Left lung (tissue), 10 donors: ENCODE measurements around the gene PTPRT. TPM values are rescaled to one million over a fixed set of nuclear protein-coding genes. Genes with fewer than 3 reads are reported as not detected.

Experiments used
- ATAC-seq: fragments of 200-7000 bp; cut with Tn5 transposase; one replicate; pipeline ENCODE4 v1.9.1; 2020; ENCODE audit warnings: moderate library complexity
- DNase-seq, 4 donors: peaks; one replicate each; pipeline ENCODE4 v3.0.0-alpha.2; 2013 to 2020
- H3K27ac ChIP-seq, 2 donors: fragments of 200-600 bp; sonication (generic) in 1 of 2; one replicate each; pipeline versions ENCODE4 v1.5.0 to v1.8.0; 2020 to 2021
- H3K27me3 ChIP-seq, 2 donors: fragments of 200-600 bp; sonication (generic) in 1 of 2; one replicate each; pipeline versions ENCODE4 v1.5.0 to v1.8.0; 2020 to 2021
- H3K36me3 ChIP-seq, 2 donors: fragments of 200-600 bp; sonication (generic) in 1 of 2; one replicate each; pipeline versions ENCODE4 v1.5.0 to v1.8.0; 2020 to 2021
- H3K4me1 ChIP-seq, 2 donors: fragments of 200-600 bp; one replicate each; pipeline ENCODE4 v1.8.0; 2021
- H3K4me3 ChIP-seq, 2 donors: fragments of 200-600 bp; sonication (generic) in 1 of 2; one replicate each; pipeline versions ENCODE4 v1.5.0 to v1.8.0; 2020 to 2021; ENCODE audit warnings: mild to moderate bottlenecking in 1 of 2
- H3K9me3 ChIP-seq, 2 donors: fragments of 200-600 bp; sonication (generic) in 1 of 2; one replicate each; pipeline versions ENCODE4 v1.5.0 to v1.8.0; 2020 to 2021
- CTCF ChIP-seq, 2 donors: fragments of 200-600 bp; sonication (generic) in 1 of 2; IDR thresholded peaks; one replicate each; pipeline versions ENCODE4 v1.5.0 to v1.8.0; 2021; ENCODE audit warnings: antibody characterized with exemption in 2 of 2
- intact Hi-C, 2 donors: fragments of 100-400 bp; cut with DNase I; formaldehyde crosslinking; loops; one replicate each; pipeline versions ENCODE4 v1.11.2 to v1.14.2; 2022
- polyA plus RNA-seq, 6 donors: library from polyadenylated mRNA; unstranded; fragments of 120-200 nt; gene quantifications; one replicate each; pipeline ENCODE4 v1.2.1, GENCODE V29; 2013; ENCODE audit not compliant: insufficient read length in 6 of 6
- total RNA-seq, 2 donors: library from RNA; stranded (reverse); fragmentation: NEBNext Ultra II Directional; extraction: Animal tissue kit (Norgen Biotek cat#: 25700); gene quantifications; one replicate each; pipeline ENCODE4 v1.2.1, GENCODE V29; 2021
- donor health status: DM: no; HTN: yes; CAD: no.
- donor health status: DM: no; HTN: no; CAD: no.

The PTPRT gene
- total and polyA plus RNA-seq, 8 donors = 0.15 to 2.9 (median 1.4) TPM

- DNase-seq = peak in 2 of 4 donors; percentile 22 to 27
- Histone ChIP-seq H3K27me3 (peaks cover 0 to 4% of the 10 kb centered on the region in 2 donors), H3K36me3 (no peaks in the 10 kb centered on the region), H3K4me3 (no peak overlapping the region), H3K4me1 (no peaks in the 10 kb centered on the region), H3K9me3 (no peaks in the 10 kb centered on the region), H3K27ac (no peak overlapping the region)
- intact Hi-C loops = no loop called here
- ATAC-seq = no peak
- TF ChIP-seq CTCF (IDR thresholded peaks at IDR 0.05) = no peak
These were observed 149.3 kb downstream of the PTPRT start for GRCh38 chr20:43040427-43040826.

GRCh38 chr20:43037605-43038309, 151.9 kb downstream of the PTPRT start:
- H3K36me3 ChIP-seq = no peaks in the 10 kb centered on the region
- no peak for ATAC-seq
- DNase-seq = no peak
- H3K27ac ChIP-seq = no peak overlapping the region
- H3K4me3 ChIP-seq = no peak overlapping the region
- no peak for TF ChIP-seq CTCF (IDR thresholded peaks at IDR 0.05)
- intact Hi-C loops = no loop called here
- H3K27me3 ChIP-seq = no peaks in the 10 kb centered on the region
- no peaks in the 10 kb centered on the region for H3K9me3 ChIP-seq
- H3K4me1 ChIP-seq = no peaks in the 10 kb centered on the region

GRCh38 chr20:43034981-43035724, 154.6 kb downstream of the PTPRT start:
- no peaks in the 10 kb centered on the region for H3K4me1 ChIP-seq
- no peak for TF ChIP-seq CTCF (IDR thresholded peaks at IDR 0.05)
- no peak overlapping the region for H3K27ac ChIP-seq
- no peak overlapping the region for H3K4me3 ChIP-seq
- ATAC-seq (no peak), DNase-seq (no peak)
- H3K9me3 ChIP-seq = no peaks in the 10 kb centered on the region
- intact Hi-C loops = no loop called here
- H3K27me3 ChIP-seq = no peaks in the 10 kb centered on the region
- H3K36me3 ChIP-seq = no peaks in the 10 kb centered on the region

GRCh38 chr20:43032459-43032858, 157.2 kb downstream of the PTPRT start:
- Histone ChIP-seq H3K9me3 (no peaks in the 10 kb centered on the region), H3K4me3 (no peak overlapping the region), H3K27ac (no peak overlapping the region), H3K27me3 (no peaks in the 10 kb centered on the region), H3K4me1 (no peaks in the 10 kb centered on the region), H3K36me3 (no peaks in the 10 kb centered on the region)
- no peak for TF ChIP-seq CTCF (IDR thresholded peaks at IDR 0.05)
- intact Hi-C loops = no loop called here
- DNase-seq (peak in 1 of 4 donors; percentile 9), ATAC-seq (no peak)

GRCh38 chr20:43029176-43029575, 160.5 kb downstream of the PTPRT start:
- DNase-seq = peak in 1 of 4 donors; percentile 21
- TF ChIP-seq CTCF (IDR thresholded peaks at IDR 0.05) = no peak
- intact Hi-C loops = no loop called here
- no peak overlapping the region for H3K4me3 ChIP-seq
- no peaks in the 10 kb centered on the region for H3K4me1 ChIP-seq
- H3K27ac ChIP-seq = no peak overlapping the region
- ATAC-seq = no peak
- no peaks in the 10 kb centered on the region for H3K36me3 ChIP-seq
- H3K27me3 ChIP-seq = no peaks in the 10 kb centered on the region
- H3K9me3 ChIP-seq = no peaks in the 10 kb centered on the region
